Measurements from ENCODE around the gene ELMO2.

DNA sequence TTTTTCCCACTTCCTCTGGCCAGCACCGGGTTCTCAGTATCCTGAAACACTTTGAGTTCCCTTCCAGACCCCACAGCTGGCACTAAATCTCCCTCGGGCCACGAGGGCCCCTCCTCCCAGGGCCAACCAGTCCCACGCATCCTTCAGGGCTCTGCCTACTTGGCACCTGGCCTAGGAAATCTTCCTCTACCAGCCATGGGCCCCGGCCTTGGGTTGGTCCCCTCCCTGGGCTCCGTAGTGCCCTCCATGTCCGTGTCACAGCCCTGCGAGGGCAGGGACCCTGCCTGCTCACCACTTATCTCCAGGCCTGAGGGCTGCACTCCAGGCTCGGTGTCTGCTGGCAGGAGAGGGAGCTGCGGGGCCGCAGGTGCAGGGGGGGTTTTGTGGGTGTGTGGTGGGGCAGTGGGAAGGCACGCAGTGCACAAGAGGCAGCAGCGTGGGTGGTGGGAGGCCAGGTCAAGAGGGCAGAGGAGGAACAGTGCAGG, 49.3 kb downstream of the ELMO2 start:
- TF ChIP-seq POLR2A (IDR thresholded peaks at IDR 0.05) = no peak
- TF ChIP-seq, protein P1, sequence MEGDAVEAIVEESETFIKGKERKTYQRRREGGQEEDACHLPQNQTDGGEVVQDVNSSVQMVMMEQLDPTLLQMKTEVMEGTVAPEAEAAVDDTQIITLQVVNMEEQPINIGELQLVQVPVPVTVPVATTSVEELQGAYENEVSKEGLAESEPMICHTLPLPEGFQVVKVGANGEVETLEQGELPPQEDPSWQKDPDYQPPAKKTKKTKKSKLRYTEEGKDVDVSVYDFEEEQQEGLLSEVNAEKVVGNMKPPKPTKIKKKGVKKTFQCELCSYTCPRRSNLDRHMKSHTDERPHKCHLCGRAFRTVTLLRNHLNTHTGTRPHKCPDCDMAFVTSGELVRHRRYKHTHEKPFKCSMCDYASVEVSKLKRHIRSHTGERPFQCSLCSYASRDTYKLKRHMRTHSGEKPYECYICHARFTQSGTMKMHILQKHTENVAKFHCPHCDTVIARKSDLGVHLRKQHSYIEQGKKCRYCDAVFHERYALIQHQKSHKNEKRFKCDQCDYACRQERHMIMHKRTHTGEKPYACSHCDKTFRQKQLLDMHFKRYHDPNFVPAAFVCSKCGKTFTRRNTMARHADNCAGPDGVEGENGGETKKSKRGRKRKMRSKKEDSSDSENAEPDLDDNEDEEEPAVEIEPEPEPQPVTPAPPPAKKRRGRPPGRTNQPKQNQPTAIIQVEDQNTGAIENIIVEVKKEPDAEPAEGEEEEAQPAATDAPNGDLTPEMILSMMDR (IDR thresholded peaks at IDR 0.05) = no peak
